H1 (cell line): ENCODE results near the gene LYVE1. TPM values are rescaled to one million over a fixed set of nuclear protein-coding genes. Genes with fewer than 3 reads are reported as not detected.

Source experiments
- CTCF ChIA-PET: fragments of 300-600 bp; sonication (Branson Sonifier 250); formaldehyde crosslinking; loops from one replicate; lab custom pipeline; 2021; ENCODE audit not compliant: partially characterized antibody; lab: Charles Lee
- POLR2A ChIA-PET: fragments of 300-600 bp; sonication (Branson Sonifier 250); formaldehyde crosslinking; loops from one replicate; lab custom pipeline; 2021; ENCODE audit warnings: inconsistent platforms; ENCODE audit not compliant: partially characterized antibody; lab: Charles Lee
- DNase-seq, 2 experiments: peaks; one replicate each; pipeline versions ENCODE4 v3.0.0 to v3.0.0-alpha.2; 2010 to 2022; ENCODE audit warnings: low spot score in 2 of 2, low read depth in 1 of 2, mixed read lengths in 1 of 2
- FAIRE-seq: peaks from 2 replicates; lab custom pipeline; 2011; peaks lifted over from hg19 to GRCh38; lab: Jason Lieb, UNC
- H2AFZ ChIP-seq: 2 replicates; pipeline ENCODE4 v1.8.1; 2012; ENCODE audit warnings: low read length, inconsistent platforms
- H2AK5ac ChIP-seq: 2 replicates; pipeline ENCODE4 v1.6.1; 2013; ENCODE audit warnings: low read depth, low read length
- H2BK120ac ChIP-seq: replicated peaks from 2 replicates; pipeline ENCODE3; 2013; ENCODE audit warnings: low read depth, low read length, inconsistent platforms
- H2BK12ac ChIP-seq: 2 replicates; pipeline ENCODE4 v1.6.1; 2013; ENCODE audit warnings: low read depth, low read length
- H2BK15ac ChIP-seq: 2 replicates; pipeline ENCODE4 v1.6.1; 2013; ENCODE audit warnings: low read length
- H2BK20ac ChIP-seq: 2 replicates; pipeline ENCODE4 v1.6.1; 2013; ENCODE audit warnings: low read length
- H2BK5ac ChIP-seq: 2 replicates; pipeline ENCODE4 v1.6.1; 2013; ENCODE audit warnings: low read depth, low read length
- H3K14ac ChIP-seq: 2 replicates; pipeline ENCODE4 v1.6.1; 2013; ENCODE audit warnings: inconsistent platforms; ENCODE audit not compliant: insufficient read length
- H3K18ac ChIP-seq: 2 replicates; pipeline ENCODE4 v1.6.1; 2013; ENCODE audit warnings: low read length; ENCODE audit errors: extremely low read depth
- H3K23ac ChIP-seq: 2 replicates; pipeline ENCODE4 v1.6.1; 2013; ENCODE audit warnings: inconsistent platforms; ENCODE audit not compliant: insufficient read length
- H3K23me2 ChIP-seq: 2 replicates; pipeline ENCODE4 v1.6.1; 2013; ENCODE audit warnings: low read depth, low read length
- H3K27ac ChIP-seq: 2 replicates; pipeline ENCODE4 v1.6.1; 2011; ENCODE audit warnings: low read depth, low read length, inconsistent platforms
- H3K27me3 ChIP-seq, 4 experiments: replicated peaks in 1 of 4; 1 replicate in 1 of 4; 2 replicates in 3 of 4; pipeline versions ENCODE4 v1.6.1 to v1.8.1; 2011 to 2013; ENCODE audit warnings: low read length in 3 of 4, mild to moderate bottlenecking in 3 of 4, inconsistent platforms in 2 of 4, mixed read lengths in 2 of 4, moderate library complexity in 1 of 4; ENCODE audit not compliant: control insufficient read depth in 3 of 4, insufficient read depth in 3 of 4; ENCODE audit errors: extremely low read depth in 1 of 4
- H3K36me3 ChIP-seq, 4 experiments: 2 replicates each; pipeline versions ENCODE4 v1.6.1 to v1.8.1; 2011 to 2013; ENCODE audit warnings: mild to moderate bottlenecking in 4 of 4, low read length in 3 of 4, moderate library complexity in 2 of 4, control low read depth in 1 of 4, inconsistent platforms in 1 of 4; ENCODE audit not compliant: insufficient read depth in 4 of 4, control insufficient read depth in 2 of 4
- H3K4ac ChIP-seq: replicated peaks from 2 replicates; pipeline ENCODE3; 2013; ENCODE audit warnings: low read length, low read depth, mixed read lengths, inconsistent platforms; ENCODE audit not compliant: insufficient read length
- H3K4me1 ChIP-seq, 4 experiments: replicated peaks in 1 of 4; 1 replicate in 1 of 4; 2 replicates in 3 of 4; pipeline versions ENCODE4 v1.6.1 to v1.8.1; 2011 to 2013; ENCODE audit warnings: low read length in 3 of 4, inconsistent platforms in 2 of 4, mixed read lengths in 1 of 4; ENCODE audit not compliant: insufficient read depth in 4 of 4, control insufficient read depth in 3 of 4
- H3K4me2 ChIP-seq, 2 experiments: 2 replicates each; pipeline versions ENCODE4 v1.6.1 to v1.8.1; 2011 to 2013; ENCODE audit warnings: low read depth in 2 of 2, low read length in 2 of 2, control low read depth in 1 of 2, inconsistent platforms in 1 of 2, mild to moderate bottlenecking in 1 of 2; ENCODE audit not compliant: insufficient read depth in 1 of 2
- H3K4me3 ChIP-seq, 4 experiments: fragments of 200-600, 300-600 bp in 1 of 4; sonication (generic), shearing (Covaris generic), sonication (Bioruptor Twin) in 1 of 4; 2 replicates each; pipeline versions ENCODE4 v1.5.1 to v1.8.1; 2011 to 2016; ENCODE audit warnings: low read length in 4 of 4, low read depth in 3 of 4, control low read depth in 2 of 4, inconsistent platforms in 2 of 4, mild to moderate bottlenecking in 2 of 4, mixed read lengths in 1 of 4, moderate library complexity in 1 of 4; ENCODE audit not compliant: insufficient read depth in 2 of 4; ENCODE audit errors: extremely low read depth in 1 of 4
- H3K56ac ChIP-seq: replicated peaks from 2 replicates; pipeline ENCODE3; 2013; ENCODE audit warnings: low read depth, mild to moderate bottlenecking, mixed read lengths, low read length, inconsistent platforms; ENCODE audit not compliant: insufficient read length
- H3K79me1 ChIP-seq: 2 replicates; pipeline ENCODE4 v1.6.1; 2013; ENCODE audit warnings: low read depth, low read length, control low read depth
- H3K79me2 ChIP-seq, 2 experiments: 2 replicates each; pipeline versions ENCODE4 v1.6.1 to v1.8.1; 2012 to 2013; ENCODE audit warnings: low read length in 2 of 2, mild to moderate bottlenecking in 2 of 2, inconsistent platforms in 1 of 2; ENCODE audit not compliant: insufficient read depth in 2 of 2, control insufficient read depth in 1 of 2
- H3K9ac ChIP-seq, 4 experiments: replicated peaks in 1 of 4; 1 replicate in 1 of 4; 2 replicates in 3 of 4; pipeline versions ENCODE4 v1.6.1 to v1.8.1; 2011 to 2013; ENCODE audit warnings: low read depth in 3 of 4, low read length in 3 of 4, control low read depth in 2 of 4, mild to moderate bottlenecking in 2 of 4, moderate library complexity in 2 of 4, inconsistent platforms in 1 of 4; ENCODE audit errors: extremely low read depth in 1 of 4
- H3K9me3 ChIP-seq, 2 experiments: 2 replicates each; pipeline versions ENCODE4 v1.6.1 to v1.8.1; 2012 to 2013; ENCODE audit warnings: mild to moderate bottlenecking in 2 of 2, moderate library complexity in 2 of 2, control low read depth in 1 of 2, inconsistent platforms in 1 of 2, low read depth in 1 of 2, low read length in 1 of 2, mixed read lengths in 1 of 2; ENCODE audit not compliant: insufficient read depth in 2 of 2
- H4K20me1 ChIP-seq, 2 experiments: replicated peaks in 1 of 2; 2 replicates each; pipeline versions ENCODE3 to v1.8.1; 2011 to 2013; ENCODE audit warnings: inconsistent platforms in 2 of 2, low read length in 2 of 2, mild to moderate bottlenecking in 1 of 2; ENCODE audit not compliant: insufficient read depth in 2 of 2, control insufficient read depth in 1 of 2
- H4K5ac ChIP-seq: 2 replicates; pipeline ENCODE4 v1.6.1; 2013; ENCODE audit warnings: low read length, low read depth, mixed read lengths, inconsistent platforms; ENCODE audit not compliant: insufficient read length
- H4K8ac ChIP-seq: 2 replicates; pipeline ENCODE4 v1.8.0; 2013; ENCODE audit warnings: mild to moderate bottlenecking, moderate library complexity, low read length, inconsistent platforms; ENCODE audit not compliant: insufficient read depth; ENCODE audit errors: extremely low read depth
- H4K91ac ChIP-seq: replicated peaks from 2 replicates; pipeline ENCODE3; 2013; ENCODE audit warnings: low read length, mixed read lengths, inconsistent platforms; ENCODE audit not compliant: insufficient read length
- BCL11A ChIP-seq, 2 experiments: IDR thresholded peaks; one replicate each; pipeline ENCODE4 v1.6.1; 2011; ENCODE audit warnings: low read depth in 2 of 2, low read length in 2 of 2, mild to moderate bottlenecking in 2 of 2
- GTF2F1 ChIP-seq: IDR thresholded peaks from 2 replicates; pipeline ENCODE4 v1.6.1; 2012; ENCODE audit warnings: low read depth, low read length, improper control_type of control experiment, borderline replicate concordance
- MAFK ChIP-seq: IDR thresholded peaks from 2 replicates; pipeline ENCODE4 v1.6.1; 2012; ENCODE audit warnings: low read depth, mild to moderate bottlenecking, improper control_type of control experiment, low read length
- SIRT6 ChIP-seq: IDR thresholded peaks from one replicate; pipeline ENCODE4 v1.7.1; 2012; ENCODE audit warnings: low read length, inconsistent platforms
- SIX5 ChIP-seq: IDR thresholded peaks from 2 replicates; pipeline ENCODE4 v1.6.1; 2011; ENCODE audit warnings: mild to moderate bottlenecking, low read depth, low read length
- SP1 ChIP-seq: IDR thresholded peaks from 2 replicates; pipeline ENCODE4 v1.6.1; 2011; ENCODE audit warnings: low read depth, low read length
- SP2 ChIP-seq: IDR thresholded peaks from 2 replicates; pipeline ENCODE4 v1.6.1; 2012; ENCODE audit warnings: mild to moderate bottlenecking, low read length, inconsistent platforms
- SUZ12 ChIP-seq: fragments of 200-600 bp; sonication (generic); IDR thresholded peaks from 2 replicates; pipeline ENCODE4 v1.6.1; 2012; ENCODE audit warnings: mild to moderate bottlenecking, inconsistent platforms, low read length, moderate library complexity, mixed read lengths
- WGBS, 2 experiments: shearing (Covaris generic) in 1 of 2; methylation state at CpG; one replicate each; pipeline versions ENCODE4 v1.1.6 to v1.1.7; 2013 to 2015; ENCODE audit warnings: low lambda C conversion rate in 2 of 2, mixed read lengths in 2 of 2, inconsistent platforms in 1 of 2, low coverage in 1 of 2, missing lambda C conversion rate in 1 of 2; ENCODE audit not compliant: insufficient replicate concordance in 2 of 2, insufficient coverage in 1 of 2, insufficient read length in 1 of 2; ENCODE audit errors: extremely low coverage in 1 of 2, missing lambda C conversion rate in 1 of 2; 5-methylcytosine and 5-hydroxymethylcytosine counted together
- polyA plus RNA-seq, 7 experiments: library from polyadenylated mRNA; depleted of rRNA in 3 of 7; stranded (reverse) in 5 of 7; unstranded in 2 of 7; fragments of >200 nt in 5 of 7; fragments of 200-250 nt in 2 of 7; gene quantifications; 1 replicate in 5 of 7; 2 replicates in 1 of 7; 4 replicates in 1 of 7; pipeline versions ENCODE4 v1.2.1 to v1.2.3, GENCODE V29; 2011 to 2013; ENCODE audit warnings: missing spikeins in 2 of 7, mixed read lengths in 2 of 7
- total RNA-seq: library from RNA; stranded (reverse); fragmentation: NEBNext Ultra II Directional; extraction: Animal tissue kit (Norgen Biotek cat#: 25700); gene quantifications from 2 replicates; pipeline ENCODE4 v1.2.1, GENCODE V29; 2021

LYVE1 gene
- total and polyA plus RNA-seq, 2 of the 8 experiments (the other 6 are each of a cell fraction or from before 2014, with no cell fraction given): 0.09 TPM; not detected in 1

DNA sequence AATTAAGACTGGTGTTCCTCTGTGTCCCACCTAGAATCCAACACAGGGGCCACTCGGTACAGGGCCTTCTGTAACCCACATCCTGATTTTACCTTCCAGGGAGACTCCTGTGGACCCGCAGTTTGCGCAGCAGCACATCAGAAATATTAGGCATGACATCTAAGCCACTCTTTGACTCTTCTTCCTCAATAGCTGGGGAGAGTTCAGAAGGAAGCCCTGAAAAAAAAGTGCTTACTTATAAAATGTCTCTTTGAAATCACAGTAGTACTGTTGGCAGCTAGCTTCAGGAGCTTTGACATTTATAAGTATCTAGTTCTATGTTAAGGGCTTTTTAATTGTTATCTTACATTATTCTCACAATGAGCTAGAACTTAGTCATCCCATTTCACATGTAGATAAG is 41.2 kb upstream of the LYVE1 start:
- H3K14ac ChIP-seq: no peak overlapping the region
- CTCF ChIA-PET: interaction anchor here (0.7 to 1.3 kb wide), 5 partner anchors 8 to 45 kb away, joined by 3 to 4 read pairs (median 3); no protein-coding TSS in a partner anchor

More for the DNA sequence above, 41.2 kb upstream of the LYVE1 start:
- H3K79me2 ChIP-seq: no peaks in the 10 kb centered on the region
- H3K27me3 ChIP-seq: no peaks in the 10 kb centered on the region
- H4K5ac ChIP-seq: no peak overlapping the region
- H4K91ac ChIP-seq: no peak overlapping the region
- H2BK20ac ChIP-seq: no peak overlapping the region
- H3K79me1 ChIP-seq: no peaks in the 10 kb centered on the region
- H3K9ac ChIP-seq: no peak overlapping the region
- TF ChIP-seq MAFK (no peak), SUZ12 (no peak), SIX5 (no peak), SIRT6 (no peak), GTF2F1 (no peak), SP1 (no peak), SP2 (no peak), BCL11A (IDR thresholded peaks at IDR 0.05; ENCODE audit: low read depth in 2 of 2, low read length in 2 of 2) (no peak)
- no peaks in the 10 kb centered on the region for H3K9me3 ChIP-seq
- no peak overlapping the region for H2AFZ ChIP-seq
- no peaks in the 10 kb centered on the region for H3K23me2 ChIP-seq
- no peak overlapping the region for H2BK12ac ChIP-seq
- no peak for FAIRE-seq
- peaks cover 0 to 12% (median 6%) of the 10 kb centered on the region in 4 experiments; a peak in 5 of 7 replicates for H3K4me1 ChIP-seq
- H2BK5ac ChIP-seq: no peak overlapping the region
- H3K27ac ChIP-seq: no peak overlapping the region
- no peak overlapping the region for H3K4me3 ChIP-seq
- no peak for DNase-seq
- no peaks in the 10 kb centered on the region for H3K36me3 ChIP-seq
- H3K4ac ChIP-seq: no peak overlapping the region
- POLR2A ChIA-PET: no interaction called here
- no peak overlapping the region for H4K8ac ChIP-seq
- no peak overlapping the region for H2AK5ac ChIP-seq
- H2BK120ac ChIP-seq: no peak overlapping the region
- H3K18ac ChIP-seq: no peak overlapping the region
- no peak overlapping the region for H2BK15ac ChIP-seq
- H3K56ac ChIP-seq: no peak overlapping the region
- no peak overlapping the region for H3K23ac ChIP-seq
- 95% methylated on average over 3 of the region's 3 CpGs; no CpG with 5 or more reads in 1 of the 2 experiments for WGBS, 2 experiments
- no peaks in the 10 kb centered on the region for H4K20me1 ChIP-seq
- H3K4me2 ChIP-seq: no peak overlapping the region
